KOPT-K1 (cell line): ENCODE data around the gene CAMSAP1.

Experiments
- H3K27ac ChIP-seq: fragments of 200-600 bp; sonication (generic); 2 replicates; pipeline ENCODE4 v1.5.1; 2016; ENCODE audit warnings: antibody characterized with exemption, mild to moderate bottlenecking, low read depth, low read length; ENCODE audit not compliant: poor library complexity, severe bottlenecking
- H3K36me3 ChIP-seq: fragments of 200-600 bp; sonication (generic); 2 replicates; pipeline ENCODE4 v1.5.1; 2017; ENCODE audit warnings: antibody characterized with exemption, mild to moderate bottlenecking, low read length, moderate library complexity; ENCODE audit not compliant: insufficient read depth
- H3K9me3 ChIP-seq: fragments of 200-600 bp; sonication (generic); 2 replicates; pipeline ENCODE4 v1.5.1; 2017; ENCODE audit warnings: antibody characterized with exemption, low read length, mild to moderate bottlenecking; ENCODE audit not compliant: insufficient read depth, poor library complexity, severe bottlenecking

CAMSAP1 gene

DNA sequence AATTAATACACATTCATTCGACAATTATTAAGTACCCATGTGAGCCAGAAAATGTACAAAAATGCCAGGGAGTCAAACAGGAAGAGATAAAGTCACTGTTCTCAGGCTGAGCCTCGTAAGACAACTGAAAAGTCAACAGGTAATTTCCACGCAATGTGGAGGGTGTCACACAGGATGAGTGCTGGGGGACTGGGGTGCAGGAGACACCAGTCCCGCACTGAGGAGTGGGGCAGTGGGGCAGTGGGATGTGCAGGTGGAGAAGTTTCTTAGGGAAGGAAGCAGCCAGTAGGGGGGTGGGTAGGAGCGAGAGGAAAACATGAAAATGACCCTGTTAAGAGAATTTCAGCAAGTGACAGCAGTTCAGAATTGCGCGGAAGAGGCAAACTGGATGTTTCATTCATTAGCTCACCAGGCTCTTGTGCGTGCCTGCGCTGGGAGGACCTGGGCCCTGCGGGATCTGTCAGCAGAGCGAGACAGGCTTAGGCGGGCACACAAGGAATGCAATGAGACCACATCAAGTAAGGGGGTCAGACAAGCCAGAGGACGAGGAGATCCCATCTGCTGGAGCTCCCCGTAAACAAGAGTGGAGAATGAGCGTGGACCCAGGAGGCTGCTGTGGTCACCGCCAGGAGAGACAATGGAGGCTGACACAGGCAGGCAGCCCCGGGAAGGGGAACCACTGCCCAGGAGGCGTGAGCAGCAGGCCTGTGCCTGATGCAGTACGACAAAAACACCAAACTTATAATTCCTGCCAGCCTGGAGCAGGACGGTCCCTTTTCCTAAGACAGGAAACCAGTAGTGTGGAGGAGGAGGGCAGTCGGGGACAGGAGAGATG is 21.0 kb downstream of the CAMSAP1 start:
- Histone ChIP-seq H3K36me3 (0 out of 2 replicates have a peak, but pooled peaks cover 6% of the 10 kb centered on the region), H3K9me3 (no peaks in the 10 kb centered on the region), H3K27ac (peak overlapping the region; percentile 97)

DNA sequence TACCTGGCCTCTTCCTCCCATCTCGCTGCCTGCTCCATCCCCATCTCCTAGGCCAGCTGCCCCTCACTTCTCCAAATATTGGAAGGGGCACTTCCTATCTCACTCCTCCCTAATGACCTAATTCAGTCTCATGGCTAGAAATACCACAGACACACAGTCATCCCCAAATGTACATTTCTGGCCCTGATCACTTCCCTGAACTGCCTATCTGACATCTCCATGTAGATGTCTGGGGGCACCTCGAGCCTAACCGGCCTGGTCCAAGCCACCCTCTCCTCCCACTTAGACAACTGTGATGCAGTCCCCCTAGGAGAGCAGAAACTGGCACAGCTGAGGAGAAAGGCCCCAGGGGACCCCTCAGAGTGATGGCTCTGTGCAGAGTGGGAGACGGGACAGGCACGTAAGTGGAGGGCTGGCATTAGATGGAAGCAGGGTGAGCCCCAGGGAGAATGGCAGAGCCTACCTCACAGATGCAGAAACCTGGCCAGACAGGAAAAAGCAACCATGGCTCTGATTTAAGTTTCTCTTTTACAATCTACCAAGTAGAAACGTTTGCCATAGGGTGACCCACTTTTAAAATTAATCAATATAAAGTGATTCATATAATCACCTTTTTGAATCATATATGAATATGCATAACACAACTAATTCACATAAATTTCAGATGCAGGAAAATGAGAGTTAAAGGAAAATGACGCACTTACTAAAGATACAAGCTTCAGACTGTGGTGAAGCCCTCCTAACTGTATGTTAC is 22.1 kb downstream of the CAMSAP1 start:
- Histone ChIP-seq H3K27ac (peak overlapping the region; percentile 97), H3K9me3 (no peaks in the 10 kb centered on the region), H3K36me3 (peaks cover 6% of the 10 kb centered on the region; the same call in 1 of the 2 replicates)

DNA sequence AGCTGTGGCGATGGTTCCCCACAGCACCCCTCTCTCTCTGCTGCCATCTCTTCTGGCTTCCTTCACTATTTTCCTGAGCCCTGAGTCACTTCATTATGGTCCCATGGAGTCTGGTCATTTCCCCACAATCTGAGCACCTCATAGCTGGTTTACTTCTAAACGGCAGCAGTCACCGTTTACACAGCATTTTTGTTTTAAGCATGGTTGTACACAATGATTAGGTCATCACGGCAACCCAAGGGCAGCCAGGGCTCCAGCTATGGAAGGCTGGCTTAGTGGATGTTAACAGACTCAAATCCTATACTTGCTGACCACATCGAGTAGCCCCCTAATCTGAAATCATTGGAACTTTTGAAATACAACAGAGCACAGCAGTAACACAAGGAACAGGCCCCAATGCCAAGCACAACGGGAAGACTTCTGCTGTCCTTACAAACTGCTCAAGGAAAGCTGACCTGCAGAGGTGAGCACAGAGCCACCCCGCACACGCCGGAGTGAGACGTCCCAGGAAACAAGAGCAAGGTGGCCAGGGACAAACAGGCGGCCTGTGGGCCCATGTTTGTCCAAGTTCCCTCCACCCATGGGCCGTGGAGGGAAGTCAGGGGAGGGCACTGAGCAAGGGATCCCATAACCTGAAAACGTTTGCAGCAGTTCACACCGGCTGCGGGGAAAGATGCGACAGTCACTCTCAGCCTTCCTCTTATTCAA is 22.9 kb downstream of the CAMSAP1 start:
- Histone ChIP-seq H3K36me3 (peaks cover 6% of the 10 kb centered on the region; the same call in 1 of the 2 replicates), H3K9me3 (no peaks in the 10 kb centered on the region), H3K27ac (no peak overlapping the region)

DNA sequence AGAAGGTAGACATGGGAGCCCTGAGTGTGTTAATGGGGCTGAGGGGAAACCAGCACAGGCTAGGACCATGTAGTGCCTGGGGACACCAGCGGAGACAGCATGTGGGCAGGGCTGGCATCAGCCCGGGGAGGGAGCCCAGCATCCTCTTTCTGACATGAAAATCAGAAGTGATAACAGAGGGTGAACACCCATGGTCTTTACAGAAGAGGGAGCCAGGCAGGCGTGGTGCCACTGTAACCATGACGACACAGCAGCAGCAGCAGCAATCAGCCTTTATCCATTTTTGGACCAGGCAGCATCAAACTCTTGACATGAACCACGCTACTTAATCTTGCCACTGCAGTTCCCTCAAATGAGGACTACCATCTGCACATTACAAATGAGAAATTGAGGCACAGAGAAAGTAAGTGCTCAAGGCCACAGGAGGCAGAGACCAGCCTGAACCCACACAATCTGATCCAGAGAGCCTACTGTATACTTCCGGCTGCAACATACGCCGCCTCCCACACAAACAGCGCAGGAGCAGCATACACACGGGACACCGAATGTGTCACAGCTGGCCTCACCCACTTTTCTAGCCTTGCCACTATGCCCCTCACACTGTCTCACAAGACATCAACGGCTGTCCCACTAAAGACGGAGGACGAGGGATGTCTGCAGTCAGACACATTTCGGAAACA is 23.8 kb downstream of the CAMSAP1 start:
- H3K36me3 ChIP-seq: peaks cover 6% of the 10 kb centered on the region; the same call in 1 of the 2 replicates
- H3K27ac ChIP-seq: no peak overlapping the region

DNA sequence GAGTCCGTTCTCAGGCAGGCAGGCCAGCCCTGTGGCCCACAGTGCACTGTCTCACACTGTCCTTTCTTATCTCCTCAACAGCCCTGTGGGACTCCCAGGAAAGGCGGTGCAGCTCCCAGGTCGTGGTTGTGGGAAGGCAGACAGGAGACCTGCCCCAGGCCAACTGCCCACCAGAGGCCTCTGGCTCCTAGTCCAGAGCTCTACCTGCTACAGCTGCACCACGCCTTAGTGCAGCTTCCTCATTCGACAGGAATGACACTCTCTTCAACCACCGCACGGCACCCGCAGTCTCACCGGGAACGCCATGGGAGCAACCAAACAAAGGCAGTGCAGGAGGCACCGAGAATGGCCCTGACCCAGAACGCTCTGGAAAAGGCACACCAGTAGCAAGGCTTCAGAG is 25.3 kb downstream of the CAMSAP1 start:
- Histone ChIP-seq H3K36me3 (peaks cover 8% of the 10 kb centered on the region; the same call in 1 of the 2 replicates), H3K27ac (no peak overlapping the region), H3K9me3 (no peaks in the 10 kb centered on the region)

More for the DNA sequence above, 23.8 kb downstream of the CAMSAP1 start:
- H3K9me3 ChIP-seq: no peaks in the 10 kb centered on the region

DNA sequence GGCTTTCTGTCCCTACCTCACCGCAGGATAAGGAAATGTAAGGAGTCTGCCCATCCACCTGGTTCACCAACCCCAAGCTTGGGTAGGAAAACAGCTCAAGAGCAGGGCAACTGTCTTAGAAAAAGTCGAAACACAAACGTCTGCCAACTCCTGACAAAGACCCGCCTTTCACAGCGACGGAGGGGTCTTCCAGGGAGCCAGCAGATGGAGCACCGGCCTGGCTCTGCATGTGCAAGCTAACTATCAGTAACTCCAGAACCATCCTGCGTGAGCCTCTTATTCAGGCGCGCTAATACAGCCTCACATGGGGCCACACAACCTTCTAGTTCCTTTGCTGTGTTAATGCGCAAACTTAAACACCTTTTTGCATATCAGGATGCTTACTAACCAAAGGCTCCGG is 26.9 kb downstream of the CAMSAP1 start:
- H3K9me3 ChIP-seq: no peaks in the 10 kb centered on the region
- H3K27ac ChIP-seq: no peak overlapping the region
- H3K36me3 ChIP-seq: peaks cover 9% of the 10 kb centered on the region; the same call in 1 of the 2 replicates

DNA sequence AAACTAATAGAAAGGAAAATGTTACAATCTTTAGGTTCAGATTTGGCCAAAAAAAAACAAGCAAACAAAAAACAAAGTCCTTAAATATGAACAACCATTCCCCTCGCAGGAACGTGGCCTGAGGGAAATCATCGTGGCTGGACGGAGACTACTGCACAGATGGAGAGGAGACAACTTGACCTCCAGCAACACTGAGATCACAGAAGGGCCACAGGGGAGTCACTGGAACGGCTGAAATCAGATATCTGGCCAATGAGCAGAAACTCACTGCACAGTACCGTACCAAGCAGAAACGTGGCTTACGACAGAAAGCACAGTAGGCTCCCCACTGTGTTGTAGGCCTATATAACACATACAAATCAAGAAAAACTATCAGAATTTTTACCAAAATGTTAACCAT is 27.7 kb downstream of the CAMSAP1 start:
- Histone ChIP-seq H3K27ac (no peak overlapping the region), H3K36me3 (peaks cover 9% of the 10 kb centered on the region; the same call in 1 of the 2 replicates), H3K9me3 (no peaks in the 10 kb centered on the region)

DNA sequence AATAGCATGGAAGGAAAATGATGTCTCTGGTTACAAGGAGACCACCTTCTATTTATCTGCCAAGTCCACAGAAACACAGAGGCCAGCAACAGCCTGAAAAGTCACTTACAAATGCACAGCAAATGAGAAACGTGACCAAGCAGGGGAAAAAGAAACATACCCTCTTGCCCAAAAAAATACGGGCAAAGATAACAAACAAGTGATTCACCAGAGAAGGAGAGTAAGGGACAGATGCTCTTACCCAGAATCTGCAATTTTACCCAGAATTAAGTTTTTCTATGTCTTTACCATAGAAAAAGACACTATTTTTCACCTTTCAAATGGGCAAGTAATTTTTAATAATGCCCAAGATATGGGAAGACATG is 28.1 kb downstream of the CAMSAP1 start:
- peaks cover 9% of the 10 kb centered on the region; the same call in 1 of the 2 replicates for H3K36me3 ChIP-seq
- H3K27ac ChIP-seq: no peak overlapping the region
- H3K9me3 ChIP-seq: no peaks in the 10 kb centered on the region

DNA sequence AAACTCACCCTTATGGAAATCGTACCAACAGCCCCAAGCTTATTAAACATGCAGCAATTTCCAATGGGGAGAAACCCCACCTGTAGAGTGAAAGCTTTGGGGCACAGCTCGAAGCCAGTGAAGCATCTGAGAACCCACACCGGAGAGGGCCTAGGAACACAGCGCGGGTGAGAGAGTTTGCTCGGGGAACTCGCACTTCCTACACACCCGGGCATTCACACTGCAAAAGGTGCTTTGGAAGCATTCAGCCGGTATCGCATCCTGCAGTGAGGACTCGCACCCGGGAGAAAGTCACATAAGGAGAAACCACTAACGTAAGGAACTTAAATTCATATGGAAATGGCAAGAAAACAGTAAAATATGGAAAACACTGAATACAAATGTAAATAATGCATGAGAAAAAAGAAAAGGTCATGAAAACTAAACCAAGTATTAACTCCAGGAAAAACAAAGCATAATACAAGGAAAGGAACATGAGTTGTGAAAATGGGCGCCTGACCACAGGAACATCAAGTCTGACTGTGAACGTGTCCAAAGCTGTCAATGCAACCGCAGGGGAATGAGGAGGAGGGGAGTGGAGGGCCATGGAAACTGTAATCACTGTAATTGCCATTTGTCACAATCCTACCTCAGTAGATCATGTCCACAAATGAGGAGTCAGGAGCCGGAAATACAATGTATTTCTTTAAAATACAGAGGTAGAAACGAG is 28.7 kb downstream of the CAMSAP1 start:
- H3K9me3 ChIP-seq: no peaks in the 10 kb centered on the region
- peaks cover 9% of the 10 kb centered on the region; the same call in 1 of the 2 replicates for H3K36me3 ChIP-seq
- H3K27ac ChIP-seq: no peak overlapping the region

DNA sequence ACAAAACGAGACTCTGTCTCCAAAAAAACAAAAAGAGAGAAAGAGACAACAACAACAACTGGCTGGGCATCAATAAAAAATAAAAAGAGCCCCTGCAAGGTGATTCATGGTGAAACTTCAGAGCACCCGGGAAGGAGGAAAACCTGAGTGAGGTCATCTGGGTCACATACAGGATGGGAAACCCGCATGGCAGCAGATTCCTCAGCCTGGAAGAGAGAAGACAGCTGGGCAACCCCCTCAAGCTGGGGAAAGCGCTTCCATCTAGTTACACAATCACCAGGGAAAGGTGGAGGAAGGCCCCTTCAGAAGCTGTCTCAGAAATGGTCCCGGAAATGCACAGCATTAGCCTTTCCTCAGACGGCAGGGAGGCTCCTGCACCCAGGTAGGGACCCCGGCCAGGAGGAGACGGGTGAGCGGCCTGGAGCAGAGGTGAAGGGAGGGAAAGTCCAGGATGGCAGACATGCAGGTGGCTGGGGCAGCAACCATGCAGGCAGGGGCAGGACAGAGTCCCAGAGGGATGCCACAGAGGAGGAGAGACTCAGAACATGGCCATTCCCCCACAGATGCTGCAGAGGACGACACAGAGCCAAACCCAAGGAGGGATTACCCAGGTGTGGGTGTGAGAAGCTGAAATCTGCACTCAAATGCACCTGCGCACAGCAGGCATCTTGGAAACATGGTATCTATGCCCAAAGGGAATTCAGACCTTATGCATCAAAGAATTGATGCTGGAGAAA is 29.4 kb downstream of the CAMSAP1 start:
- H3K9me3 ChIP-seq: no peaks in the 10 kb centered on the region
- H3K27ac ChIP-seq: no peak overlapping the region
- peaks cover 9% of the 10 kb centered on the region; the same call in 1 of the 2 replicates for H3K36me3 ChIP-seq

DNA sequence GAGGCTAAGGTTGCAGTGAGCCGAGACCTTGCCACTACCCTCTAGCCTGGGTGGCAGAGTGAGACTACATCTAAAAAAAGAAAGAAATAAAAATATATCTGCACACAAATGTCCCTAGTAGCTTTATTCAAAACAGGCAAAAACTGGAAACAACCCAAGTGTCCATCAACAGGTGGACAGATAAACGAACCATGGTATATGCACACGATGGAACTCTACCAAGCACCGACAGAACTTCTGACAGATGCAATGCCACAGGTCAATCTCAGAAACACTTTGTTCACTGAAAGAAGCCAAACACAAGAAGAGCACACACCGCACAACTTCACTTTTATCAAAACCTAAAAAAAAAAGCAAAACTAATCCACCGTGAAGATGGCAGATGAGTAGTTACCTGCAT is 30.4 kb downstream of the CAMSAP1 start:
- peaks cover 4% of the 10 kb centered on the region; the same call in 1 of the 2 replicates for H3K36me3 ChIP-seq
- no peak overlapping the region for H3K27ac ChIP-seq
- H3K9me3 ChIP-seq: no peaks in the 10 kb centered on the region

DNA sequence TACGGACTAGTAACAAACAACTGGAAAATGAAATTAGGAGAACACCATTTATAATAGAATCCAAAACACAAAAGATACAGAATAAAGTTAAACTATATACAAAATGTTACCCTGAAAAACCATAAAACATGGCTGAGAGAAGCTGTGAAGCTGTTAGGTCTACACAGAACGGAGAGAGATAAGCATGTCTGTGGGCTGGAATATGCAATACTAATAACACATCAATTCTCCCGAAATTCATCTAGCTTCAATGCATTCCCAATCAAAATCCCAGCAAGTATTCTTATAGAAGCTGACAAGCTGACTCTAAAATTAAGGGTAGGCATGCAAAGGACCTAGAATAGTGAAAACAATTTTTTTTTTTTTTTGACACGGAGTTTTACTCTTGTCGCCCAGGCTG is 32.5 kb downstream of the CAMSAP1 start:
- Histone ChIP-seq H3K27ac (no peak overlapping the region), H3K9me3 (no peaks in the 10 kb centered on the region), H3K36me3 (peaks cover 4% of the 10 kb centered on the region; the same call in 1 of the 2 replicates)

DNA sequence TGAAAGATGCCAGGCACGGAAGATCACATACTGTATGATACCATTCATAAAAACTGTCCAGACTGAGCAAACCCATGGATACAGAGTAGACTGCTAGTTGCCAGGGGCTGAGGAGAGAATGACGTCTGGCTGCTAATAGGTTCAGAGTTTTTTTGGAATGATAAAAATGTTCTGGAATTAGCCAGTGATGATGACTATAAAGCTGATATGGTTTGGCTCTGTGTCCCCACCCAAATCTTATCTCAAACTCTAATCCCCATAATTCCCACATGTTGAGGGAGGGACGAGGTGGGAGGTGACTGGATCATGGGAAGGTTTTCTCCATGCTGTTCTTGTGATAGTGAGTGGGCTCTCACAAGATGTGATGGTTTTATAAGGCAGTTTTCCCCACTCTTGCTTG is 37.4 kb downstream of the CAMSAP1 start:
- Histone ChIP-seq H3K36me3 (0 out of 2 replicates have a peak, but pooled peaks cover 10% of the 10 kb centered on the region), H3K9me3 (no peaks in the 10 kb centered on the region), H3K27ac (no peak overlapping the region)
